ENCODE results near the gene UBIAD1. TPM values are rescaled to one million over a fixed set of nuclear protein-coding genes. Genes with fewer than 3 reads are reported as not detected.

The UBIAD1 gene
- total RNA-seq, 2 donors from 2014 or later: 13.1 to 23.2 TPM

DNA sequence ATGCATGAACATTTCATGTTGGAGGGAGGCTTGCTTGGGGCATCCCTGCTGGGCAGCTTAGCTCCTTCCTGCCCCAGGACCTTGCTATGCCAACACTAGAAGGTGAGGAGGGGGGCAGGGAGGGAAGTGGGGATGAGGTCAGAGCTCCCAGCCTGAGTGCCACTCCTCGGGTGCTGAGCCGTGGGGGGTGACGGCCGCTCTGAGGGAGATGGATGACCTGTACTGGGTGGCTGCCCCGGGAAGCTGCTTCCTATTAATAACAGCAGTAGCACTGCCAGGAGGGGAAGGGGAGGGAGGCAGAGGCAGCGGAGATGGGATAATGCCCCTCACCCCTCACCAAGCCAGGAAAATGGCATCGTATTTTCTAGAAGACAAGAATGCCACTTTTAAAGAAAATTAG lies 60.6 kb downstream of the UBIAD1 start:
- DNase-seq (ENCODE audit: low spot score) (no peak), ATAC-seq (ENCODE audit: insufficient number of reproducible peaks, low FRiP score, low read depth) (no peak)
- Histone ChIP-seq H3K4me1 (ENCODE audit: control insufficient read depth in 1 of 2, low read depth in 2 of 2) (no peaks in the 10 kb centered on the region), H3K9me3 (no peaks in the 10 kb centered on the region), H3K36me3 (no peaks in the 10 kb centered on the region), H3K27ac (no peak overlapping the region), H3K27me3 (replicated peaks; ENCODE audit: insufficient read depth) (peaks cover 11% of the 10 kb centered on the region), H3K4me3 (no peak overlapping the region)
- TF ChIP-seq, protein P1, sequence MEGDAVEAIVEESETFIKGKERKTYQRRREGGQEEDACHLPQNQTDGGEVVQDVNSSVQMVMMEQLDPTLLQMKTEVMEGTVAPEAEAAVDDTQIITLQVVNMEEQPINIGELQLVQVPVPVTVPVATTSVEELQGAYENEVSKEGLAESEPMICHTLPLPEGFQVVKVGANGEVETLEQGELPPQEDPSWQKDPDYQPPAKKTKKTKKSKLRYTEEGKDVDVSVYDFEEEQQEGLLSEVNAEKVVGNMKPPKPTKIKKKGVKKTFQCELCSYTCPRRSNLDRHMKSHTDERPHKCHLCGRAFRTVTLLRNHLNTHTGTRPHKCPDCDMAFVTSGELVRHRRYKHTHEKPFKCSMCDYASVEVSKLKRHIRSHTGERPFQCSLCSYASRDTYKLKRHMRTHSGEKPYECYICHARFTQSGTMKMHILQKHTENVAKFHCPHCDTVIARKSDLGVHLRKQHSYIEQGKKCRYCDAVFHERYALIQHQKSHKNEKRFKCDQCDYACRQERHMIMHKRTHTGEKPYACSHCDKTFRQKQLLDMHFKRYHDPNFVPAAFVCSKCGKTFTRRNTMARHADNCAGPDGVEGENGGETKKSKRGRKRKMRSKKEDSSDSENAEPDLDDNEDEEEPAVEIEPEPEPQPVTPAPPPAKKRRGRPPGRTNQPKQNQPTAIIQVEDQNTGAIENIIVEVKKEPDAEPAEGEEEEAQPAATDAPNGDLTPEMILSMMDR (IDR thresholded peaks at IDR 0.05): no peak

DNA sequence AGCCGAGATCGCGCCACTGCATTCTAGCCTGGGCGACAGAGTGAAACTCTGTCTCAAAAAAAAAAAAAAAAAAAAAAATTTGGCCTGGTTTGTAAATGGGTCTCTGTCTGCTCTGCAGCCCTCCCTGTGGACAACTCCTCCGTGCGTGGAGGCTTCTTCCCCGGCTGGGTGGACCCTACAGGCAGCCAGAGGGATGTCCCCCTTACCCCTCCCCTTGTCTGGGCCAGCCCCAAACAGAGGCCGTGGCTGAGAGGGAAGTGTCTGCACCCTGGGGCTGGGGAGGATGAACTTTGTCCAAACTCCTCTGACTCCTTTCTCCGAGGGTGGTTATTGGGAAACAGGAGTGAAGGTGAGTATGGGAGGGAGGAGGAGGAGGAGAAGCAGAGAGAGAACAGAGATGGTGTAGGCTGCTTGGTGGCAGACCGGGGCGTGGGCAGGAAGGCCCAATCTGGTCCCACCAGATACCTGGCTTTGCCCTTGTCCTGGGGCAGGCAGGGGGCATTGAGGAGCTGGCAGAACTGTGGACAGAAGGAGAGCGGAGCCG lies 61.3 kb downstream of the UBIAD1 start:
- DNase-seq (ENCODE audit: low spot score): no peak
- peaks cover 11% of the 10 kb centered on the region for H3K27me3 ChIP-seq (replicated peaks; ENCODE audit: insufficient read depth)
- H3K27ac ChIP-seq: no peak overlapping the region
- no peaks in the 10 kb centered on the region for H3K4me1 ChIP-seq (ENCODE audit: control insufficient read depth in 1 of 2, low read depth in 2 of 2)
- no peak for ATAC-seq (ENCODE audit: insufficient number of reproducible peaks, low FRiP score, low read depth)
- H3K36me3 ChIP-seq: no peaks in the 10 kb centered on the region
- TF ChIP-seq, protein P1 (IDR thresholded peaks at IDR 0.05): no peak
- H3K4me3 ChIP-seq: no peak overlapping the region
- no peaks in the 10 kb centered on the region for H3K9me3 ChIP-seq

DNA sequence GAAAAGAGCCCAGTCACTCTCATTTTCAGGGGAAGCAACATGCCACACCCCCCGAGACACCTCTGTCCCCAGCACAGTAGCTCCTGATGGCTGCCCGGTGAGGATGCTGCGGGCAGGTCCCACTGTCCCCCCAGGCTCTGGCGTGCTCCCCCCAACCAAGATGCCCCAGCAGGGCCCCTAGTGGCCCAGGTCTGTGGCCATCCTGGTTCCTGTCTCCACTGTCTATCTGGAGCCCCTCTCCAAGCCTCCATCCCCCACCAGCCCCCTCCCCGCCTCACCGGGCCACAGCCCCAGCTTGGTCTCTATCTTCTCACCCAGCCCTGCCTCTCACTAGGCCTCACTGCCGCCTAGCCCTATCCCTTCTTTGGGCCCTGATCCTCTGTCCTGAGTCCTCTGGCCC lies 61.8 kb downstream of the UBIAD1 start:
- Histone ChIP-seq H3K27me3 (replicated peaks; ENCODE audit: insufficient read depth) (peaks cover 11% of the 10 kb centered on the region), H3K36me3 (no peaks in the 10 kb centered on the region), H3K27ac (no peak overlapping the region), H3K9me3 (no peaks in the 10 kb centered on the region), H3K4me1 (ENCODE audit: control insufficient read depth in 1 of 2, low read depth in 2 of 2) (no peaks in the 10 kb centered on the region), H3K4me3 (no peak overlapping the region)
- ATAC-seq (ENCODE audit: insufficient number of reproducible peaks, low FRiP score, low read depth) (no peak), DNase-seq (ENCODE audit: low spot score) (no peak)
- TF ChIP-seq, protein P1 (IDR thresholded peaks at IDR 0.05): no peak

DNA sequence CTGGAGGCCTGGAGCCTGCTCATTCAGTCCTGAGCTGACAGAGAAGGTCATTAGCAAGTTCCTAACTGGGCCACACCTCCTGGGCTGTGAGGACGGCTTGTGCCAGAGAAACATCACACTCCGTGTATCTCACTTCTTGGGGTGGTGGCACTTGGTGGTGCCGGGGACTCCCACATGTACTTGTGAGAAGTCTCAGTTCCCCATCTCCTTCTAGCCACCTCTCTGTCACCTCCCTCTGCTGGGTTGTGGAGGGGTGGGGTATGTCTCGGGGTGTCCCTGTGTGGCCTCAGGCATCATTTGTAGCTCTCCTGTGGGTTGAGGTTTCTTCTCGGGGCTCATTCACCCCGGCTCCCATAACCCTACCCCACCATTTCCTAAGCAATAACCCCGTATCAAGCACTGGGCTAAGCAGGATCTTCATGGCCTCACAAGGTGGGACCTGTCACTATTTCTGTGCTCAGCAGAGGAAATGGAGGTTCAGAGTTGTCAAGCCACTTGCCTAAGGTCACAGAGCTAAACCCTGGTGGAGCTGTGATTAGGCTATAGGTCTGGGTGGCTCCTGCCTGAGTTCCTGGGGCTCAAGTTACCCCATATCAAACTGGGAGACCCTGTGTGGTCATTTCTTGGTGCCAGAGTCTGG lies 62.5 kb downstream of the UBIAD1 start:
- no peak overlapping the region for H3K4me3 ChIP-seq
- peaks cover 11% of the 10 kb centered on the region for H3K27me3 ChIP-seq (replicated peaks; ENCODE audit: insufficient read depth)
- no peak overlapping the region for H3K27ac ChIP-seq
- DNase-seq (ENCODE audit: low spot score): no peak
- no peaks in the 10 kb centered on the region for H3K36me3 ChIP-seq
- H3K9me3 ChIP-seq: no peaks in the 10 kb centered on the region
- H3K4me1 ChIP-seq (ENCODE audit: control insufficient read depth in 1 of 2, low read depth in 2 of 2): no peaks in the 10 kb centered on the region
- TF ChIP-seq, protein P1 (IDR thresholded peaks at IDR 0.05): no peak
- ATAC-seq (ENCODE audit: insufficient number of reproducible peaks, low FRiP score, low read depth): no peak

DNA sequence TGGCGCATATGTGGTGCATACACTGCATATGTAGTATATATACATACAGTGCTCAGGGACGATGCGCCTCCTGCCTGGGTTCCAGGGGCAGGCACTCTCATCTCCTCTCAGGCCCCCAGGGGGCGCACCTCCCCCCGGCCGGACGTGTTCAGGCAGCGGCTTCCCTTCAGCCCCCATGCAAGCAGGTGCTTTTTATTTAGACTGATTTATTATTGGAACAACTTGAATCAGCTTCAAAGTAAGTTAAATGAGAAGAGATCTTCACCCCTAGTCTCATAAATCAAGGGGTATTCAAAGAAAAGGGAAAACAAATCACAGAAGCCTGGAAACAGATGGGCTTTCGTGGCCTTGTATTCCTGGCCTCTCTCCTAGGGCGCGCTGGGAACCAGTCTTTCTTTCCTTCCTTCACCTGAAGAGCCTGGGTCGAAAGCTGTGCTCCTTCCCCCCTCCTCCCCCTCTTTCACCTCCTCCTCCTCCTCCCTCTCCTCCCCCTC lies 64.6 kb downstream of the UBIAD1 start:
- DNase-seq (ENCODE audit: low spot score): no peak
- H3K4me3 ChIP-seq: no peak overlapping the region
- no peaks in the 10 kb centered on the region for H3K4me1 ChIP-seq (ENCODE audit: control insufficient read depth in 1 of 2, low read depth in 2 of 2)
- TF ChIP-seq, protein P1 (IDR thresholded peaks at IDR 0.05): peak; percentile 47
- ATAC-seq (ENCODE audit: insufficient number of reproducible peaks, low FRiP score, low read depth): no peak
- H3K27ac ChIP-seq: no peak overlapping the region
- no peaks in the 10 kb centered on the region for H3K9me3 ChIP-seq
- no peaks in the 10 kb centered on the region for H3K36me3 ChIP-seq
- H3K27me3 ChIP-seq (replicated peaks; ENCODE audit: insufficient read depth): peaks cover 11% of the 10 kb centered on the region

Other genes with a start within 250 kb of the UBIAD1 start
- not detected for gene MASP2, start 226.0 kb upstream of the UBIAD1 start, total RNA-seq
- gene SRM, start 213.2 kb upstream of the UBIAD1 start, total RNA-seq: 10 to 100 TPM; 50.8 to 57.4 TPM
- gene EXOSC10, start 173.3 kb upstream of the UBIAD1 start, total RNA-seq: 10 to 100 TPM; 78.5 to 78.9 TPM
- gene ANGPTL7, start 83.8 kb upstream of the UBIAD1 start, total RNA-seq: 10 to 100 TPM; 19.4 to 37.0 TPM
- 10 to 100 TPM; 37.5 to 48.7 TPM for gene MTOR, start 10.6 kb upstream of the UBIAD1 start, total RNA-seq
- not detected for gene DISP3, start 206.0 kb downstream of the UBIAD1 start, total RNA-seq

Measured in thoracic aorta (tissue), 2 donors.